Thyroid gland (tissue), 4 donors: ENCODE data around the gene MYO10.

Experiments
- CTCF ChIP-seq, 6 experiments: fragments of 200-600 bp in 3 of 6; fragments of 450-650 bp in 3 of 6; sonication (generic) in 3 of 6; IDR thresholded peaks; one replicate each; pipeline ENCODE4 v1.5.1; 2016 to 2019; ENCODE audit warnings: antibody characterized with exemption in 6 of 6, mild to moderate bottlenecking in 2 of 6, inconsistent platforms in 1 of 6, moderate library complexity in 1 of 6
- POLR2A ChIP-seq, 2 donors: fragments of 450-650 bp; IDR thresholded peaks; one replicate each; pipeline ENCODE4 v1.6.1; 2017; ENCODE audit warnings: antibody characterized with exemption in 2 of 2, mild to moderate bottlenecking in 2 of 2, moderate library complexity in 1 of 2

- TF ChIP-seq CTCF (IDR thresholded peaks at IDR 0.05) (no peak), POLR2A (IDR thresholded peaks at IDR 0.05) (no peak)
Observed at GRCh38 chr5:16859346-16859745, 76.7 kb downstream of the MYO10 start.
